HG03575 (cell line): ENCODE results near the gene WDR5B.

Experiments used
- ATAC-seq: cut with Tn5 transposase; IDR thresholded peaks from one replicate; pipeline ENCODE4 v1.9.1; 2021; ENCODE audit not compliant: unreplicated experiment, insufficient number of reproducible peaks, low FRiP score; ENCODE audit errors: extremely low read depth

Gene WDR5B

DNA sequence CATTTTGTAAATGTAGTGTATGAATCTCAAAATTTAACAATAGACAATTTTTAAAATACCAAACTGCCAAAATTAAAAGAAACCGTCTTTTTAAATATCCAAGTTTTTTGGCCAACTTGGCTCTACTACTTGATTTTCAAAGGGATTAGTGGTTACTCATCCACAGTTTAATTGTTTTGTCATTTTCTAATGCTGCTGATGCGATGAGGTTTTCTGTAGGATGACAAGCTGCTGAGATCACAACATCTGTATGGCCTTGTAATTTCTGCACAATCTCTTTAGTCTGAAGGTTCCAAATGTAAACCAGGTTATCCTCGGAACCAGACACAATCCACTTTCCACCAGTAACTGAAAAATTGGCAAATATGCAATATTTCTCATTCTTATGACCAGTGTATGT, 1.5 kb downstream of the WDR5B start:
- ATAC-seq, result no peak

DNA sequence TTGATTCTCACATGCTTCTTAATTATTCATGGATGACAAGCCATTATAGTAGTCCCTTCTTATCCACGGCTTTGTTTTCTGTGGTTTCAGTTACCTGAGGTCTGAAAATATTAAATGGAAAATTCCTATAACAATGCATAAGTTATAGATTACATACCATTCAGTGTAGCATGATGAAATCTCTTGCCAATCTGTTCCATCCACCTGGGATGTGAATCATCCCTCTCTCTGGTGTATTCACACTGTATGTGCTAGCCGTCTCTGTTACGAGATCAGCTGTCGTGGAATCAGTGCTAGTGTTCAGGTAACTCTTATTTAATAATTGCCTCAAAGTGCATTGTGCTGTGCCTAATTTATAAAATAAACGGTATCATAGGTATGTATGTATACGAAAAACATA, 5.2 kb downstream of the WDR5B start:
- no peak for ATAC-seq

DNA sequence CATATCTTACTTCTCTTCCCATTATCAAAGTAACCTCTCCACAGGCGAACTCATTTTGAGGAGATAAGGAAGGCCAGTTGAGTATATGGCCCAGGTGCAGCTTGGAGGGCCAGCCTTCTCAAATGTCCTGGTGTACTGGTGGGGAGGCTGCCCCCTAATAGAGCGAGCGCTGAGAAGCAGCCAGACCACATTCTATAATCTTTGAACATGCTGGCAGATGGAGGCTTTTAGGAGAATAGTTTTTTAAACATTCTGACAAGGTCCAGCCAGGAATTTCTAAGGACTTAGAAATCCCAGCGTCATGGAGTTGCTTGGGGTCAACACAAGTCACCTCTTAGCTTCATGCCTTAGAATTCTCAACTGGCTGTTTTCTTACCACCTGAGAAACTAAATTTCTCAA, 5.8 kb downstream of the WDR5B start:
- no peak for ATAC-seq

DNA sequence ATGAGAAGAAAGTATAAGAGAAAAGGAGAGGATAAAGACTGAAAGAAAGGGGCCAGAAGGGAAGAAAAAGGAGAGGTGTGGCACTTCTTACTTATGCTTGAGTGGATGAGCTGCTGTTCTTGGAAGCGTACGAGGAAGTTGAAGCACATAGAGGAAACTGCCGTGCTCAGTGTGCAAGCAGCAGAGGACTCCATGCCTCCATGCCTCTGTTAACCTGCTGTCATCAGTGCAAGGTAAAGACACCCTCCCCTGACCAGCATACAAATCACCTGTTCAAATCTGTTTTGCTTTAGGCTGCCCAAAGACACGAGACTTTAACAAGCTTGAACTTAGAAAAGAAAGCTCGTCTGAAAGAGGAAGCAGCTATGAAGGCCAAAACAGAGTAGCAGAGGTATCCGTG, 6.4 kb downstream of the WDR5B start:
- ATAC-seq, result no peak

DNA sequence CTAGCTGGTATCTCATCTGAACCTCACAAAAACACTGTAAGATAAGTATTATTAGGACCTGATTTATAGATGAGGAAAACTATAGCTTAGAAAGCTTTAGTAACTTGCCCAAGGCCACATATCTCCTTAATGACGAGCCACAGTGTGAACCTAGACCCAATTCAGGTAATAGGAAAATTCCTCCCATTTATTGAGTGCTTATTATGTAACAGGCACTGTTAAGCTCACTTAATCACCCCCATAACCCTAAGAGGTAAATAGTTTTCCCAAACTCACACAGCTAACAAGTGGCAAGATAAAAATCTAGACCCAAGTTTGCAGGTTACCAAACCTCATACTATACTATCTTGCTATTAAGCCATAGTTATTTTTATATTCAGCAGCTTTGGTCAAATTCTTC, 7.9 kb downstream of the WDR5B start:
- ATAC-seq, result no peak

DNA sequence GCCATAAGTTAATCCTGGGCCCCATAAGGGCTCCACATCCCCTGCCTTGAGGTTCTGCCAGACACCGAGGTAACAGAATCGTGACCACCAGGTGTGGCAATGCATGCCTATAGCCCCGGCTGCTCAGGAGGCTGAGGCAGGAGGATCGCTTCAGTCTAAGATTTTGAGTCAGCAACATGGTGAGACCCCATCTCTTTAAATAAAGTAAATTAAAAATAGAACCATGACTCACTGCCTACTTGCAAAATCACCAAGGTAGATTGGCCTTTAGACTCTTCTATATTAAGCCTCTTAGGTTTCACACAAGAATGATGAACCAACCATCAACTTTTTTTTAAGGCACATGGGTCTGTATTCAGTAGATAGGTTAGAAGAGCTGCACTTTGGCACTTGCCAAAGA, 9.7 kb downstream of the WDR5B start:
- ATAC-seq, result no peak

GRCh38 chr3:122405015-122405414, 10.8 kb downstream of the WDR5B start:
- no peak for ATAC-seq

DNA sequence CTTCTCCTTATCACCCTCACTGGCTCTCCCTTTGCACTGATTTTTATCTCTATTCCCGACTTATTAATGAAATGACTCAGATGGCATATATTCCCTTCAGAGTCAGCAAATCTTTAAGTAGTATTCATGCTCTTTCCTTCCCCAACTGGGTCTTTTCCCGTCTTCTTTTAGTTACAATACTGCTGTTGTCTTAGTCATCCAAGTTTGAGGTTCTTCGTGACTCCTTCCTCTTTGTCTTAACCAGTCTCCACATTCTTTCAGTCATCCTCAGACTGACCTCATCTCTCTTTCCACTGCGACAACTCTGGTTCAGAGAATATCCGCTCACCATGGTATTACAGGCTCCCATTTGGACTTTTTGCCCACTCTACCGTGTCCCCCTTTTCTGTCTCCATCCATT, 12.4 kb downstream of the WDR5B start:
- ATAC-seq, result no peak

DNA sequence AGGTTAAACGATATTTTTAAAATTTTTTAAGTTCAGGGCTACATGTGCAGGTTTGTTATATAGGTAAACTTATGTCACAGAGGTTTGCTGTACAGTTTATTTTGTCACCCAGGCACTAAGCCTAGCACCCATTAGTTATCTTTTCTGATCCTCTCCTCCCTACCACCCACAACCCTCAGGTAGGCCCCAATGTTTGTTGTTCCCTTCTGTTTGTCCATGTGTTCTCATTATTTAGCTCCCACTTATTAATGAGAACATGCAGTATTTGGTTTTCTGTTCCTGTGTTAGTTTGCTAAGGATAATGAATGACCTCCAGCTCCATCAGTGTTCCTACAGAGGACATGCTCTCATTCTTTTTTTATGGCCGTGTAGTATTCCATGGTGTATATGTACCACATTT, 16.9 kb downstream of the WDR5B start:
- no peak for ATAC-seq

DNA sequence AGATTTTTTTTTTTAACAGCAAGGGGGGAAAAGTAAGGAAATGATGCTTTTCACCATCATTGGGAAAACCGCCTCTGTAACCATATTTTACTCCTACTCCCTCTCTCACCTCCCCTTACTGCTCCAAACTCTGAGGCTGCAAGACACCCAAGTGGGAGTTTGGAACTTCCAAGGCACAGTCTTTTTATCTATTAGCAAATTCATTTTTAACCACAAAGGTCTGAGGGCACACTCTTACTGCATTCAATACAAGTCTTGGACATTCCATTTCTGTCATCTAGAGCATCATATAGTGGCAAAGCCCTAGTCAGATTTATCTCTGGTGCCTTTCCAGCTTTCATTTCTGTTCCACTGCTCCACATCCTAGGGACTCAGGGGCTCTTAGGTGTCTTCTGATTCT, 18.7 kb downstream of the WDR5B start:
- ATAC-seq, result no peak

DNA sequence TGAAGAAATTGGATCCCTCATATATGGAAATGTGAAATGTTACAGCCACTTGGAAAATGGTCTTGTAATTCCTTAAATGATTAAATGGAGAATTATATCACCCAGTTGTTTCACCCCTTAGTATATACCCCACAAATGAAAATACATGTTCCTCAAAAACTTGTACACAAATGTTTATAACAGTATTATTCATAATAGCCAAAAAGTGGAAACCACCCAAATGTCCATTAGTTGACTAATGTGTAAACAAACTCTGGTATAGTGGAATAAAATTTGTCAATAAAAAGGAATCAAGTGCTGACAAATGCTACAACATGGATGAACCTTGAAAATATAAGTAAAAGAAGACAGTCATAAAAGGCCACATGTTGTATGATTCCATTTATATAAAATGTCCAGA, 19.4 kb downstream of the WDR5B start:
- ATAC-seq, result no peak

GRCh38 chr3:122395582-122395981, 20.3 kb downstream of the WDR5B start:
- ATAC-seq, result no peak

- no peak for ATAC-seq
Observed at GRCh38 chr3:122394173-122394572, 21.7 kb downstream of the WDR5B start.

GRCh38 chr3:122392868-122393844, 22.7 kb downstream of the WDR5B start:
- ATAC-seq, result no peak

DNA sequence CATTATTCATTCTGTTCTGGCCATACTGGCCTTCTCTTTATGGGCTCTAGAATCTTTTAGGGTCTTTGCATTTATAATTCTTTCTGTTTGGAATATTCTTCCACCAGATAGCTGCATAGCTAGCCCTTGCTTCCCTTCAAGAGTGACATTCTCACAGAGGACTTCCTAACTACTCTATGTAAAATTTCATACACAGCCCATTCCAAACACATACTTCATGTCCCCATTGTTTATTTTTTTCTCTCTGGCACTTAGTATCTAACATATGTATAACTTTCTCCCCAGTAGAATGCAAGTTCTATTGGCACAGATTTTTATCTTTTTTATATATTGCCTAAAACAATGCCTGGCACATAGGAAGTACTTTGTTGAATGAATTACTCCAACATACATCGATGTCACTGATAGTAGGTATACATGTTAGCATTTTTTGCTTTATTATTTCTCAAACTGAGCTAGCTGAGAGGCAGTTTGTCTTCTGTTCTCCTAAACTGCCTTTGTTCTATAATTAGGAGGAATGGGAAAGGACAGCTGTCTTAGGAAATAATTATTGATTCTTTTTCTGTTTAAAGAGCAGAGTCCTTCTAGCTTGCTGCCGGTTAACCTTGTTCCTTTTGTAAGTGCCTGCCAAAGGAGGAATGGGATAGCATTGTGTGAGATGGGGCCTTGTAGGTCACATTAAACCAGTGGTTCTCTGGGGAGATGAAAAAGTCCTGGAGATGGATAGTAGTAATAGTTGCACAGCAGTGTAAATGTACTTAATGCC, 24.0 kb downstream of the WDR5B start:
- no peak for ATAC-seq

DNA sequence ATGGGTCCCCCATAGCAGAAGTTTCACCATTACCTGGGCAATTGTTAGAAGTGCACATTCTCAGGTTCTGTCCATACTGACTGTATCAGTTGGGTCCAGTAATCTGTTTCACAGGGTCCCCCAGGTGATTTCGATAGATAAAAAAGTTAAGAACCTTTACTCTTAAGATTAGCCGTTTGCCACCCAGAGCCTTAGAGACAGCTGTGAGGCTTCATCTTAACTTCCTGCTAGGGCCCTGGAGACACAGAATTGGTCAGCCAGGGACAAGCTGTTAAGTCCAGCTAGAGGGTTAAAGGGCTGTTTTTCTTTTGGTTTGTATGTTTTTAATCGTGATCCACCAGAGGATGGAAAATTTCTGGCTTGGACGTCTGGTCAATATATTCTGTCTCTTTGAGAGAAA, 25.2 kb downstream of the WDR5B start:
- ATAC-seq, result no peak

DNA sequence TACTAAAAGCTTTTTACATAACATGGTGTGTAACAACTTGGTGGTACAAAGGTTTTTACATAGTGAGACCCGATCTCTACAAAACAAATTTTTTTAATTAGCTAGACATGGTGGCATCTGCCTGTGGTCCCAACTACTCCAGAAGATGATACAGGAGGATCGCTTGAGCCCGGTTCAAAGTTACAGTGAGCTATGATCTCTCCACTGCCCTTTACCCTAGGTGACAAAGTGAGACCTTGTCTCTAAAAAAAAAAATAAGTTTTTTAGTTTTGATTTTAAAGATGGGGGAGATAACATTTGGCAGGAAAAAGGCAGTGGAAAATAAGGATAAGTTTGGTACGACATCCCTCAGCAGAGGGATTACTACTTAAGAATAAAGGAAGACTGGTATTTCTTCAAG, 26.0 kb downstream of the WDR5B start:
- ATAC-seq, result no peak

- no peak for ATAC-seq
Observed at GRCh38 chr3:122389197-122389596, 26.7 kb downstream of the WDR5B start.

DNA sequence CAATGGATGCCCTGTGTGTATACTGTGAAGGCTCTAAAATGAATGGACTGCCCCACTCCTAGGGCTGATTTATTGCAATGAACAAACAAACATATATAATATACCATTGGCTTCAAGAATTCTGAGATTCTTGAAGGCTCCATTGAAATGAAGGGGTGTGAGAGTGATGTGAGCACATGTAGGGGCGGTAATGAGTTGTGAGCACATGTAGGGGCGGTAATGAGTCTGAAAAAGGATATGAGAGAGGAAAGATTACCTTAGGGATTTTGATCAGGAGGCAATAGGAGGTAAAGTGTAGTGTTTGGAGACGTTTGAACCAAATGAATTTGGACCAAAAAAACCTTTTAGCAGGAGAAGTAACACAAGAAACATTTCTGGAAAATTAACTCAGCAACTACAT, 28.2 kb downstream of the WDR5B start:
- no peak for ATAC-seq
